DOHH2 (cell line): Measurements from ENCODE around the gene INPP5B.

Experiments
- EZH2phosphoT487 ChIP-seq: fragments of 200-600 bp; sonication (generic); IDR thresholded peaks from 2 replicates; pipeline ENCODE4 v1.6.1; 2017; ENCODE audit warnings: borderline replicate concordance, mild to moderate bottlenecking, antibody characterized with exemption, low read length, moderate library complexity, mixed read lengths
- TF ChIP-seq, protein P1 (sequence below): fragments of 200-600 bp; sonication (generic); IDR thresholded peaks from one replicate; pipeline ENCODE4 v1.5.1; 2014; ENCODE audit warnings: antibody characterized with exemption, mild to moderate bottlenecking, low read depth, low read length; ENCODE audit not compliant: poor library complexity, severe bottlenecking

- TF ChIP-seq, protein P1, sequence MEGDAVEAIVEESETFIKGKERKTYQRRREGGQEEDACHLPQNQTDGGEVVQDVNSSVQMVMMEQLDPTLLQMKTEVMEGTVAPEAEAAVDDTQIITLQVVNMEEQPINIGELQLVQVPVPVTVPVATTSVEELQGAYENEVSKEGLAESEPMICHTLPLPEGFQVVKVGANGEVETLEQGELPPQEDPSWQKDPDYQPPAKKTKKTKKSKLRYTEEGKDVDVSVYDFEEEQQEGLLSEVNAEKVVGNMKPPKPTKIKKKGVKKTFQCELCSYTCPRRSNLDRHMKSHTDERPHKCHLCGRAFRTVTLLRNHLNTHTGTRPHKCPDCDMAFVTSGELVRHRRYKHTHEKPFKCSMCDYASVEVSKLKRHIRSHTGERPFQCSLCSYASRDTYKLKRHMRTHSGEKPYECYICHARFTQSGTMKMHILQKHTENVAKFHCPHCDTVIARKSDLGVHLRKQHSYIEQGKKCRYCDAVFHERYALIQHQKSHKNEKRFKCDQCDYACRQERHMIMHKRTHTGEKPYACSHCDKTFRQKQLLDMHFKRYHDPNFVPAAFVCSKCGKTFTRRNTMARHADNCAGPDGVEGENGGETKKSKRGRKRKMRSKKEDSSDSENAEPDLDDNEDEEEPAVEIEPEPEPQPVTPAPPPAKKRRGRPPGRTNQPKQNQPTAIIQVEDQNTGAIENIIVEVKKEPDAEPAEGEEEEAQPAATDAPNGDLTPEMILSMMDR = no peak
- no peak for TF ChIP-seq EZH2phosphoT487
These were observed 78.4 kb downstream of the INPP5B start for GRCh38 chr1:37868466-37868865.
